Lung (tissue), 12 donors: Measurements from ENCODE around the gene ADGRL2. TPM values are rescaled to one million over a fixed set of nuclear protein-coding genes. Genes with fewer than 3 reads are reported as not detected.

Source experiments
- ATAC-seq: fragments of 200-7000 bp; cut with Tn5 transposase; one replicate; pipeline ENCODE4 v1.9.1; 2020; ENCODE audit warnings: moderate number of reproducible peaks; ENCODE audit not compliant: insufficient read depth, low FRiP score
- DNase-seq, 3 donors: peaks; one replicate each; pipeline ENCODE4 v3.0.0-alpha.2; 2013 to 2017
- H3K27ac ChIP-seq, 2 donors: one replicate each; pipeline ENCODE4 v1.5.1; 2013; ENCODE audit warnings: mild to moderate bottlenecking in 2 of 2, moderate library complexity in 2 of 2, control low read depth in 1 of 2, inconsistent platforms in 1 of 2, low read depth in 1 of 2, low read length in 1 of 2
- H3K27me3 ChIP-seq, 3 donors: one replicate each; pipeline ENCODE4 v1.5.1; 2013; ENCODE audit warnings: low read length in 2 of 3; ENCODE audit not compliant: control insufficient read depth in 3 of 3, insufficient read depth in 3 of 3
- H3K36me3 ChIP-seq, 4 donors: one replicate each; pipeline ENCODE4 v1.5.1; 2013; ENCODE audit warnings: low read length in 4 of 4, mild to moderate bottlenecking in 1 of 4, moderate library complexity in 1 of 4; ENCODE audit not compliant: control insufficient read depth in 4 of 4, insufficient read depth in 4 of 4
- H3K4me1 ChIP-seq, 5 donors: one replicate each; pipeline ENCODE4 v1.5.1; 2013; ENCODE audit warnings: low read length in 5 of 5, mild to moderate bottlenecking in 2 of 5, moderate library complexity in 1 of 5; ENCODE audit not compliant: control insufficient read depth in 5 of 5, insufficient read depth in 5 of 5
- H3K4me3 ChIP-seq: one replicate; pipeline ENCODE4 v1.5.1; 2013; ENCODE audit warnings: mild to moderate bottlenecking, control low read depth, moderate library complexity
- H3K9ac ChIP-seq, 2 donors: one replicate each; pipeline ENCODE4 v1.5.1; 2013; ENCODE audit warnings: low read length in 2 of 2, control low read depth in 1 of 2; ENCODE audit not compliant: insufficient read depth in 1 of 2
- H3K9me3 ChIP-seq, 4 donors: one replicate each; pipeline ENCODE4 v1.5.1; 2013; ENCODE audit warnings: low read length in 3 of 4, mild to moderate bottlenecking in 1 of 4, moderate library complexity in 1 of 4; ENCODE audit not compliant: control insufficient read depth in 4 of 4, insufficient read depth in 3 of 4
- WGBS, 2 donors: extraction: QIAGEN DNeasy Blood & Tissue Kit; methylation state at CpG; one replicate each; pipeline ENCODE4 v1.1.7; 2013; 5-methylcytosine and 5-hydroxymethylcytosine counted together
- polyA plus RNA-seq, 2 donors: library from polyadenylated mRNA; stranded (reverse); fragments of 200-250 nt; gene quantifications; one replicate each; pipeline ENCODE4 v1.2.1, GENCODE V29; 2013
- total RNA-seq, 2 donors: library from RNA; depleted of rRNA in 1 of 2; stranded (reverse); fragments of >200 nt in 1 of 2; gene quantifications; one replicate each; pipeline ENCODE4 v1.2.1, GENCODE V29; 2014 to 2021
- TF ChIP-seq, protein P1 (sequence below): IDR thresholded peaks from 2 replicates; pipeline ENCODE4 v1.5.1; 2012; ENCODE audit warnings: mild to moderate bottlenecking; ENCODE audit errors: control extremely low read depth, extremely low read depth
- donor health status: control.
- donor health status: control.
- donor health status: Bipolar disorder and iron deficiency.
- donor health status: healthy.
- donor health status: DM: yes; HTN: yes; CAD: no.

ADGRL2 gene
- total and polyA plus RNA-seq, 4 donors: 32.5 to 421 (median 72.1) TPM

DNA sequence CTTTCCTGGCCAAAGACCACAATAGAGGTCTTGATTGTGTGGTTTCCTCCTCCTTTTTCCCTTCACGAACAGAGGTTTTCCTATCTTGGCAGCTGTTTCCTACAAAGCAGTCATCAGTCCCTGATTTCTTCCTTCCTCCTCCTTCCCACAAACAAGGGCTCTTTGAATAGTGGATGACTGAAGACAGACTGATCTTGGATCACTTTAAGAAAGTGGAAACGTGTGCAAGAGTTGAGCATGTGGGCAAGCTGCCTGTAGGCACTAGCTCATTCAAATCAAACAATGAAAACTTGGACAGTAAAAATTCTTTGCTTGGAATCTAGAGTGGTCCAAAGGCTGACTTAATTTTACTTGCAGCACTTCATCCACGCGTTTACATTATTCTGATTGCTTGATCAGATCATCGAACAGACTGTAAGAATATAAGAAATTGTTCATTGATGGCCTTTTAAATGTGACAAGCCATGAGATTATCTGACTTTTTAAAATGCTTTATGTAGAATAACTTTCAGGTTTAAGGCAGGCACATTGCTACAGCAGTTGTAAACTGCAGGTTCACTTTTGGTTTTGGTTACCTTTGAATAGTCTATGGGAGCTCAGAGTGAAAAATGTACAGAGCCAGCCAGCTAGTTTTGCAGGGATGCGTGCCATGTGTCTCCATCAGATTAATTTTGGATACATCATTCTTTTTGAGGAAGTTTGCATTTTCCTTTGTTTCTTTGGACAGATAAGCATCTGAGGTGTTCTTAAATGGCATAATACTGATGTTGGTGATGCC, 34.4 kb downstream of the ADGRL2 start:
- Histone ChIP-seq H3K9ac (peak overlapping the region in 1 of 2 donors; percentile 38), H3K4me3 (no peak overlapping the region), H3K27me3 (no peaks in the 10 kb centered on the region), H3K36me3 (peaks cover 0 to under 1% (median 0%) of the 10 kb centered on the region in 4 donors), H3K27ac (peak overlapping the region in 1 of 2 donors; percentile 29), H3K9me3 (no peaks in the 10 kb centered on the region), H3K4me1 (peaks cover 1 to 40% (median 19%) of the 10 kb centered on the region in 5 donors)
- peak; percentile 34 for ATAC-seq
- TF ChIP-seq, protein P1, sequence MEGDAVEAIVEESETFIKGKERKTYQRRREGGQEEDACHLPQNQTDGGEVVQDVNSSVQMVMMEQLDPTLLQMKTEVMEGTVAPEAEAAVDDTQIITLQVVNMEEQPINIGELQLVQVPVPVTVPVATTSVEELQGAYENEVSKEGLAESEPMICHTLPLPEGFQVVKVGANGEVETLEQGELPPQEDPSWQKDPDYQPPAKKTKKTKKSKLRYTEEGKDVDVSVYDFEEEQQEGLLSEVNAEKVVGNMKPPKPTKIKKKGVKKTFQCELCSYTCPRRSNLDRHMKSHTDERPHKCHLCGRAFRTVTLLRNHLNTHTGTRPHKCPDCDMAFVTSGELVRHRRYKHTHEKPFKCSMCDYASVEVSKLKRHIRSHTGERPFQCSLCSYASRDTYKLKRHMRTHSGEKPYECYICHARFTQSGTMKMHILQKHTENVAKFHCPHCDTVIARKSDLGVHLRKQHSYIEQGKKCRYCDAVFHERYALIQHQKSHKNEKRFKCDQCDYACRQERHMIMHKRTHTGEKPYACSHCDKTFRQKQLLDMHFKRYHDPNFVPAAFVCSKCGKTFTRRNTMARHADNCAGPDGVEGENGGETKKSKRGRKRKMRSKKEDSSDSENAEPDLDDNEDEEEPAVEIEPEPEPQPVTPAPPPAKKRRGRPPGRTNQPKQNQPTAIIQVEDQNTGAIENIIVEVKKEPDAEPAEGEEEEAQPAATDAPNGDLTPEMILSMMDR: no peak
- peak; percentile 25 to 78 (median 54) for DNase-seq
- 23 to 36% methylated on average over 6 of the region's 6 CpGs for WGBS, 2 donors

DNA sequence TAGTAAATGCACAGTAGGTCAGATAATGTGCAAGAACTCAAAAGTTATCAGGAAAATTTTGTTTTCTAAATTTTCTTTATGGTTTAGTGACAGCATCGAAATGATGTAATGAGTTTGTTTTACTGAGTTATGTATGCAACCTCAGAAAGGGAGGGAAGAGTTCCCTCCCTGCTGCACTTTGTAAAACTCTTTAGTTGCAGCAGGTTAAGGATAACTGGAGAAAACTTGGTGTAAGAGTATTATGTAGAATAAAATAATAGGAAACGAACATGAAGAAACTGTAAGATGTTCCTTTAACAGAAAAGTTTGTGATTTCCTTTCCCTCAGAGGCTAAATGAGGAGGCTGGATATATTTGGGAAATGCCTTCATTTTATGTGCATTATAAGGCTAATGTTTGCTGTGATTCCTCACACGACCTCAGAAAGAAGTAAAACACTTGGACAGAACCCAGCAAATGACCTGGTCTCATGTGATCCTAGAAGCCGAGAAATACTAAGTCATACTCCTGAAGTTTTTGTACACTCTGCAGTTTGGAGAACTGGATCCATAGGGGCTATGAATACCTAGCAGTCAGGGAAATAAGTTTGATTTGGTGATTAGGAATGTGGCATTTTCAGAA, 35.4 kb downstream of the ADGRL2 start:
- DNase-seq: no peak
- Histone ChIP-seq H3K9ac (peak overlapping the region in 1 of 2 donors; percentile 32), H3K4me3 (no peak overlapping the region), H3K9me3 (no peaks in the 10 kb centered on the region), H3K36me3 (peaks cover 0 to 3% (median 0%) of the 10 kb centered on the region in 4 donors), H3K4me1 (peaks cover 1 to 40% (median 19%) of the 10 kb centered on the region in 5 donors), H3K27me3 (no peaks in the 10 kb centered on the region), H3K27ac (no peak overlapping the region)
- no peak for ATAC-seq
- 51 to 59% methylated on average over 4 of the region's 4 CpGs for WGBS, 2 donors
- TF ChIP-seq, protein P1: no peak

DNA sequence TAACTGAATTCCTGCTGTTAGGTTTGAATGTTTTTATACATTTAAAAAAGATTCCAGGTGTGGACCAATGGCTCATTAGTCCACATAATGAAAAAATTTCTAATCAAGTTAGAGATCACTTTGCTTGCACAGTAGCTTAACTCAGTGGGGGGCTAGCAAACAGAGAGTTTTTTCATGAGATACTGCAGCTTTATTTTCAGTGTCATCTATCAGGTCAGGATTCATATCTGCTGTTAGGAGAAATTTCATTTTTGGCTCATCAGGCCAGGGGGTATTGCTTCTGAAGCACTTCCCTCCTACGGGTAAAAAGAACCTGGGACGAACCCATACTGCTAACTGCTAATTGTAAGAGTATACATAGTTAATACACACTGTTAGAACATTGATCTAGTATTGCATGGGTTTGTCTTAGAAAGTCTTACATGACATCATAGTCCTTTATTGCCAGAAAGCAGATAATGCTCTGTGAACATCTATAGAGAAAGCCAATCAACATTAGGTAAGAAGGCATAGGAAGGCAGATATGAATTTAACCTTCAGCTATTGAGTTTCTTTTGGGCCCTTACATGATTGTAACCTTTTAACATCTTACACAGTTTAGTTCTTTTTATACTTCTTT, 38.0 kb downstream of the ADGRL2 start:
- 74 to 79% methylated on average over 2 of the region's 2 CpGs for WGBS, 2 donors
- Histone ChIP-seq H3K4me3 (no peak overlapping the region), H3K27me3 (no peaks in the 10 kb centered on the region), H3K4me1 (peaks cover 1 to 24% (median 16%) of the 10 kb centered on the region in 5 donors), H3K9ac (no peak overlapping the region), H3K27ac (no peak overlapping the region), H3K36me3 (peaks cover 0 to 4% (median 0%) of the 10 kb centered on the region in 4 donors), H3K9me3 (no peaks in the 10 kb centered on the region)
- DNase-seq: no peak
- TF ChIP-seq, protein P1: no peak
- ATAC-seq: no peak
